ENCODE data around the gene CCDC18. TPM values are rescaled to one million over a fixed set of nuclear protein-coding genes. Genes with fewer than 3 reads are reported as not detected.

Gene CCDC18
- total RNA-seq, 1 experiment from 2014 or later = 23.0 TPM

DNA sequence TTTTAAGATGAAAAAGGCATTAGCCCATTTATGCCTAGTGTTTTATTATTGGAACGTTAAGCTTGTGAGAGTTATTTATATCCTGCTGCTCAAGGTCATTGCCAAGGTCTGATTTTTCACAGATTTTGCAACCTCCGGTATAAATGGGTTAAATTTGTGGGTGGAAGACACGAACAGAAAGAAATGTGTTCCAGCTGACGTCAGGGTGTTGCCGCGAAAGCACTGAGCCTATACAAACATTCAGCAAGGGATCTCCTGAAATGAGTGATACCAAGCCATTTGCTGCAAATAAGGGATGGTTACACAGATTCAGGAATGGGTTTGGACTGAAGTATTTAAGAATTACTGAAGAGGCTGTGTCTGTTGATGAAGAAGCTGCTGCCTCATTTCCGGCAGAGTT is 32.5 kb upstream of the CCDC18 start (continued):
- TF ChIP-seq ZNF512 (CRISPR knock-in tag; IDR thresholded peaks at IDR 0.05; ENCODE audit: borderline replicate concordance) (no peak), ZNF425 (CRISPR knock-in tag; conservative IDR thresholded peaks at IDR 0.05) (no peak), MAX (CRISPR knock-in tag; IDR thresholded peaks at IDR 0.05) (no peak), ZNF263 (CRISPR knock-in tag; IDR thresholded peaks at IDR 0.05; ENCODE audit: low read depth) (no peak), ZNF416 (CRISPR knock-in tag; IDR thresholded peaks at IDR 0.05) (no peak), JAZF1 (CRISPR knock-in tag; IDR thresholded peaks at IDR 0.05) (no peak), ATF1 (CRISPR knock-in tag; IDR thresholded peaks at IDR 0.05) (no peak), SOX15 (CRISPR knock-in tag; IDR thresholded peaks at IDR 0.05) (no peak), TEAD4 (CRISPR knock-in tag; IDR thresholded peaks at IDR 0.05) (no peak), SMAD3 (CRISPR knock-in tag; IDR thresholded peaks at IDR 0.05; ENCODE audit: borderline replicate concordance) (no peak), ZNF138 (CRISPR knock-in tag; conservative IDR thresholded peaks at IDR 0.05) (no peak)

- ATAC-seq (no peak), DNase-seq (ENCODE audit: low spot score) (no peak)
- CTCF ChIA-PET = no interaction called here
- Mint-ChIP-seq H3K36me3 (peaks cover 4% of the 10 kb centered on the region; the same call in 1 of the 2 replicates), H3K4me3 (no peak overlapping the region), H3K4me1 (peaks cover 11% of the 10 kb centered on the region; the same call in 1 of the 2 replicates), H3K27me3 (ENCODE audit: low read depth) (no peaks in the 10 kb centered on the region), H3K27ac (peak overlapping the region; percentile 40), H3K9me3 (no peaks in the 10 kb centered on the region)
- POLR2A ChIA-PET = no interaction called here
- TF ChIP-seq SMAD4 (CRISPR knock-in tag; IDR thresholded peaks at IDR 0.05) (no peak), NFATC4 (CRISPR knock-in tag; IDR thresholded peaks at IDR 0.05) (no peak), FOXK1 (CRISPR knock-in tag; IDR thresholded peaks at IDR 0.05) (no peak), IRF1 (CRISPR knock-in tag; IDR thresholded peaks at IDR 0.05) (no peak), ZNF532 (CRISPR knock-in tag; IDR thresholded peaks at IDR 0.05; ENCODE audit: borderline replicate concordance) (no peak), ZNF138 (CRISPR knock-in tag; conservative IDR thresholded peaks at IDR 0.05) (no peak), GTF2I (CRISPR knock-in tag; conservative IDR thresholded peaks at IDR 0.05) (no peak), ATF1 (CRISPR knock-in tag; IDR thresholded peaks at IDR 0.05) (no peak), NFYB (CRISPR knock-in tag; conservative IDR thresholded peaks at IDR 0.05; ENCODE audit: low read depth) (no peak), RORB (CRISPR knock-in tag; IDR thresholded peaks at IDR 0.05) (no peak), ETV6 (CRISPR knock-in tag; IDR thresholded peaks at IDR 0.05) (no peak)
- TF ChIP-seq, protein P1, sequence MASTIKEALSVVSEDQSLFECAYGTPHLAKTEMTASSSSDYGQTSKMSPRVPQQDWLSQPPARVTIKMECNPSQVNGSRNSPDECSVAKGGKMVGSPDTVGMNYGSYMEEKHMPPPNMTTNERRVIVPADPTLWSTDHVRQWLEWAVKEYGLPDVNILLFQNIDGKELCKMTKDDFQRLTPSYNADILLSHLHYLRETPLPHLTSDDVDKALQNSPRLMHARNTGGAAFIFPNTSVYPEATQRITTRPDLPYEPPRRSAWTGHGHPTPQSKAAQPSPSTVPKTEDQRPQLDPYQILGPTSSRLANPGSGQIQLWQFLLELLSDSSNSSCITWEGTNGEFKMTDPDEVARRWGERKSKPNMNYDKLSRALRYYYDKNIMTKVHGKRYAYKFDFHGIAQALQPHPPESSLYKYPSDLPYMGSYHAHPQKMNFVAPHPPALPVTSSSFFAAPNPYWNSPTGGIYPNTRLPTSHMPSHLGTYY (CRISPR knock-in tag; IDR thresholded peaks at IDR 0.05) = no peak
- TF ChIP-seq, protein P2, sequence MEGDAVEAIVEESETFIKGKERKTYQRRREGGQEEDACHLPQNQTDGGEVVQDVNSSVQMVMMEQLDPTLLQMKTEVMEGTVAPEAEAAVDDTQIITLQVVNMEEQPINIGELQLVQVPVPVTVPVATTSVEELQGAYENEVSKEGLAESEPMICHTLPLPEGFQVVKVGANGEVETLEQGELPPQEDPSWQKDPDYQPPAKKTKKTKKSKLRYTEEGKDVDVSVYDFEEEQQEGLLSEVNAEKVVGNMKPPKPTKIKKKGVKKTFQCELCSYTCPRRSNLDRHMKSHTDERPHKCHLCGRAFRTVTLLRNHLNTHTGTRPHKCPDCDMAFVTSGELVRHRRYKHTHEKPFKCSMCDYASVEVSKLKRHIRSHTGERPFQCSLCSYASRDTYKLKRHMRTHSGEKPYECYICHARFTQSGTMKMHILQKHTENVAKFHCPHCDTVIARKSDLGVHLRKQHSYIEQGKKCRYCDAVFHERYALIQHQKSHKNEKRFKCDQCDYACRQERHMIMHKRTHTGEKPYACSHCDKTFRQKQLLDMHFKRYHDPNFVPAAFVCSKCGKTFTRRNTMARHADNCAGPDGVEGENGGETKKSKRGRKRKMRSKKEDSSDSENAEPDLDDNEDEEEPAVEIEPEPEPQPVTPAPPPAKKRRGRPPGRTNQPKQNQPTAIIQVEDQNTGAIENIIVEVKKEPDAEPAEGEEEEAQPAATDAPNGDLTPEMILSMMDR (IDR thresholded peaks at IDR 0.05) = no peak
- TF ChIP-seq, protein P3, sequence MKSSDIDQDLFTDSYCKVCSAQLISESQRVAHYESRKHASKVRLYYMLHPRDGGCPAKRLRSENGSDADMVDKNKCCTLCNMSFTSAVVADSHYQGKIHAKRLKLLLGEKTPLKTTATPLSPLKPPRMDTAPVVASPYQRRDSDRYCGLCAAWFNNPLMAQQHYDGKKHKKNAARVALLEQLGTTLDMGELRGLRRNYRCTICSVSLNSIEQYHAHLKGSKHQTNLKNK (CRISPR knock-in tag; IDR thresholded peaks at IDR 0.05) = no peak
- TF ChIP-seq, protein P4, sequence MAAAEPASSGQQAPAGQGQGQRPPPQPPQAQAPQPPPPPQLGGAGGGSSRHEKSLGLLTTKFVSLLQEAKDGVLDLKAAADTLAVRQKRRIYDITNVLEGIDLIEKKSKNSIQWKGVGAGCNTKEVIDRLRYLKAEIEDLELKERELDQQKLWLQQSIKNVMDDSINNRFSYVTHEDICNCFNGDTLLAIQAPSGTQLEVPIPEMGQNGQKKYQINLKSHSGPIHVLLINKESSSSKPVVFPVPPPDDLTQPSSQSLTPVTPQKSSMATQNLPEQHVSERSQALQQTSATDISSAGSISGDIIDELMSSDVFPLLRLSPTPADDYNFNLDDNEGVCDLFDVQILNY (CRISPR knock-in tag; IDR thresholded peaks at IDR 0.05) = no peak
These were observed 29.8 kb upstream of the CCDC18 start for GRCh38 chr1:93150729-93151128.

Measured in WTC11 (cell line).